Lower leg skin (tissue), 4 donors: Measurements from ENCODE around the gene IFT57. TPM values are rescaled to one million over a fixed set of nuclear protein-coding genes. Genes with fewer than 3 reads are reported as not detected.

Experiments
- DNase-seq, 2 donors: peaks; one replicate each; pipeline ENCODE4 v3.0.0-alpha.2; 2019; ENCODE audit warnings: low spot score in 2 of 2
- H3K4me3 ChIP-seq: fragments of 200-600 bp; sonication (generic); 2 replicates; pipeline ENCODE4 v1.5.1; 2017; ENCODE audit warnings: mild to moderate bottlenecking, low read depth; ENCODE audit not compliant: poor library complexity, severe bottlenecking
- POLR2A ChIP-seq, 2 donors: fragments of 450-650 bp; IDR thresholded peaks; one replicate each; pipeline ENCODE4 v1.6.1; 2016 to 2017; ENCODE audit warnings: antibody characterized with exemption in 2 of 2, mild to moderate bottlenecking in 1 of 2, moderate library complexity in 1 of 2
- WGBS, 2 donors: methylation state at CpG; one replicate each; pipeline ENCODE4 v1.1.5; 2018; 5-methylcytosine and 5-hydroxymethylcytosine counted together
- intact Hi-C: fragments of 100-400 bp; cut with DNase I; formaldehyde crosslinking; loops from one replicate; pipeline ENCODE4 v1.15.0; 2023; ENCODE audit warnings: low total_unique reads
- total RNA-seq, 4 donors: library from RNA; depleted of rRNA; stranded (reverse); fragments of >200 nt; gene quantifications; one replicate each; pipeline ENCODE4 v1.1.0, GENCODE V29; 2016
- TF ChIP-seq, protein P1 (sequence below), 3 donors: fragments of 450-650 bp; IDR thresholded peaks; one replicate each; pipeline ENCODE4 v1.5.1; 2016; ENCODE audit warnings: antibody characterized with exemption in 3 of 3, mild to moderate bottlenecking in 3 of 3, moderate library complexity in 2 of 3

IFT57 gene
- total RNA-seq, 4 donors from 2014 or later, result 22.4 to 35.8 (median 28.1) TPM

GRCh38 chr3:108183971-108184370 lies 38.3 kb downstream of the IFT57 start:
- TF ChIP-seq, protein P1, sequence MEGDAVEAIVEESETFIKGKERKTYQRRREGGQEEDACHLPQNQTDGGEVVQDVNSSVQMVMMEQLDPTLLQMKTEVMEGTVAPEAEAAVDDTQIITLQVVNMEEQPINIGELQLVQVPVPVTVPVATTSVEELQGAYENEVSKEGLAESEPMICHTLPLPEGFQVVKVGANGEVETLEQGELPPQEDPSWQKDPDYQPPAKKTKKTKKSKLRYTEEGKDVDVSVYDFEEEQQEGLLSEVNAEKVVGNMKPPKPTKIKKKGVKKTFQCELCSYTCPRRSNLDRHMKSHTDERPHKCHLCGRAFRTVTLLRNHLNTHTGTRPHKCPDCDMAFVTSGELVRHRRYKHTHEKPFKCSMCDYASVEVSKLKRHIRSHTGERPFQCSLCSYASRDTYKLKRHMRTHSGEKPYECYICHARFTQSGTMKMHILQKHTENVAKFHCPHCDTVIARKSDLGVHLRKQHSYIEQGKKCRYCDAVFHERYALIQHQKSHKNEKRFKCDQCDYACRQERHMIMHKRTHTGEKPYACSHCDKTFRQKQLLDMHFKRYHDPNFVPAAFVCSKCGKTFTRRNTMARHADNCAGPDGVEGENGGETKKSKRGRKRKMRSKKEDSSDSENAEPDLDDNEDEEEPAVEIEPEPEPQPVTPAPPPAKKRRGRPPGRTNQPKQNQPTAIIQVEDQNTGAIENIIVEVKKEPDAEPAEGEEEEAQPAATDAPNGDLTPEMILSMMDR (IDR thresholded peaks at IDR 0.05), result no peak
- no peak for TF ChIP-seq POLR2A (IDR thresholded peaks at IDR 0.05)
- intact Hi-C loops, result no loop called here
- no peak overlapping the region for H3K4me3 ChIP-seq
- 88 to 89% methylated on average over 2 of the region's 2 CpGs for WGBS, 2 donors
- DNase-seq, result no peak

- no peak overlapping the region for H3K4me3 ChIP-seq
- intact Hi-C loops, result no loop called here
- DNase-seq, result no peak
- no peak for TF ChIP-seq POLR2A (IDR thresholded peaks at IDR 0.05)
- TF ChIP-seq, protein P1 (IDR thresholded peaks at IDR 0.05), result no peak
- whole genome bisulfite sequencing, 2 donors, result 59 to 73% methylated on average over 1 of the region's 1 CpG
These were observed 39.0 kb downstream of the IFT57 start for GRCh38 chr3:108183181-108183580.

DNA sequence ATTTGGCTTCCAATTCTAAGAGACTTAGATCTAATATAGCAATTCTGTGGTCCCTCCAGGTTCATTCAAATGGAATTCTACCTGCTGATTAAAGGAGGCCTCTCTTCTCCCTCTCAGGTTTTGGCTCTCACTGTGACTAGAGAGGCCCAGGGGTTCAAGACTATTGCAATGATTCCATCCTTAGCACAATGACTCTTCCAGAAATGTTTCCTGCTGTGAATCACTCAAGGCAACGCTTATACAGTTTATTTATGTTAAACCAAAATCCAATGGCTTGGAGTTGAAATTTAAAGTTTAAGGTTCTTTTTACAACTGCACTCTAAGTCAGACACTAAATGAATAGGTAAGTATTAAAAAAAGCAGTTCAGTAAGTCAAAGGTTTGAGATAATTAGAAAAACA lies 39.9 kb downstream of the IFT57 start:
- no peak for DNase-seq
- TF ChIP-seq, protein P1 (IDR thresholded peaks at IDR 0.05), result no peak
- TF ChIP-seq POLR2A (IDR thresholded peaks at IDR 0.05), result no peak
- intact Hi-C loops, result no loop called here
- 56 to 77% methylated on average over 1 of the region's 1 CpG for WGBS, 2 donors
- no peak overlapping the region for H3K4me3 ChIP-seq

DNA sequence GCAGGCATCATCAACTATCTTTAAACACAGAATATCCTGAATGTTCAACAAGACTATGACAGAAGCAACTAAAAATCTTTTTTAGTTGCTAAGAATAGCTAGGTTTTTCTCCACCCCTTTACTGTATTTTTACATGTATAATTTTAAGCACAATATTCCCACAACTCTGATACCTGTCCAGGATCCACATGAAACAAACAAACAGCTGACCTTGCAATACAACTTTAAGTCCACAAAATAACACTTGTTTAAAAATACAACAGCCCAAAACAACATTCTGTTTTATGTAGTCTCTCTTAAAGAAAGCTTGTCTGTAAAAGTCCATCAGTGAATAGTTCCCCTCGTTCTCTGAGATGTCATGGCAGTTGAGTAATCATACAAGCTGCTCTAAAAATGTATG lies 41.1 kb downstream of the IFT57 start:
- no peak overlapping the region for H3K4me3 ChIP-seq
- intact Hi-C loops, result no loop called here
- 69 to 77% methylated on average over 1 of the region's 1 CpG for WGBS, 2 donors
- TF ChIP-seq, protein P1 (IDR thresholded peaks at IDR 0.05), result no peak
- TF ChIP-seq POLR2A (IDR thresholded peaks at IDR 0.05), result no peak
- DNase-seq, result no peak

GRCh38 chr3:108180194-108180593 lies 42.0 kb downstream of the IFT57 start:
- TF ChIP-seq, protein P1 (IDR thresholded peaks at IDR 0.05), result no peak
- no peak for TF ChIP-seq POLR2A (IDR thresholded peaks at IDR 0.05)
- WGBS, 2 donors, result 12 to 31% methylated on average over 1 of the region's 1 CpG
- intact Hi-C loops, result no loop called here
- no peak for DNase-seq
- no peak overlapping the region for H3K4me3 ChIP-seq

DNA sequence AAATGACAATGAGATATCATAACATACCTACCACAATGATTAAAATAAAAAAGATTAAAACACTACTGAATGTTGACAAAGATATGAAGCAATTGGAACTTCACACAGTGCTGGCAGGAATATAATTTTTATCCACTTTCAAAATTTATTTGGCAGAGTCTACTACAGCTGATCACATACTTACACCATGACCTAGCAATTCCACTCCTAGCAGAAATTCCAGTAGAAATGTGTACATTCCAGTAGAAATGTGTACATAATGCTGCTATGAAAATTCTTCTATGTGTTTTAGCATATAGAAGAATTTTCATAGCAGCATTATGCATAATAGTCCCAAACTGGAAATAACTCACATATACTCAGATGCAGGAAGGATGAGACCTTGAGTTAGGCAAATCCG lies 43.5 kb downstream of the IFT57 start:
- DNase-seq, result no peak
- WGBS, 2 donors, result 96 to 97% methylated on average over 1 of the region's 1 CpG
- TF ChIP-seq, protein P1 (IDR thresholded peaks at IDR 0.05), result no peak
- no peak for TF ChIP-seq POLR2A (IDR thresholded peaks at IDR 0.05)
- no peak overlapping the region for H3K4me3 ChIP-seq
- intact Hi-C loops, result no loop called here
